Pancreas (tissue), 10 donors: ENCODE data around the gene CCT5. TPM values are rescaled to one million over a fixed set of nuclear protein-coding genes. Genes with fewer than 3 reads are reported as not detected.
"Not testable (repeated sequence)": the region's sequence is repeated elsewhere in the genome, so short reads cannot be mapped to it uniquely, and the experiment has no call there.

Source experiments
- ATAC-seq, 4 donors: fragments of 200-7000 bp; cut with Tn5 transposase; one replicate each; pipeline versions ENCODE4 v1.8.0 to v1.9.1; 2020; ENCODE audit warnings: mild to moderate bottlenecking in 4 of 4, moderate library complexity in 4 of 4
- DNase-seq, 6 donors: peaks; one replicate each; pipeline ENCODE4 v3.0.0-alpha.2; 2020
- FAIRE-seq: peaks from 2 replicates; lab custom pipeline; 2012; peaks lifted over from hg19 to GRCh38; lab: Jason Lieb, UNC
- H3K27ac ChIP-seq, 4 donors: fragments of 200-600 bp; sonication (generic); 1 replicate in 3 of 4; 2 replicates in 1 of 4; pipeline versions ENCODE4 v1.5.0 to v1.8.0; 2020
- H3K27me3 ChIP-seq, 4 donors: fragments of 200-600 bp; one replicate each; pipeline ENCODE4 v1.8.0; 2021
- H3K36me3 ChIP-seq, 3 donors: fragments of 200-600 bp; sonication (generic) in 1 of 3; one replicate each; pipeline versions ENCODE4 v1.5.0 to v1.8.0; 2020 to 2021
- H3K4me1 ChIP-seq, 3 donors: fragments of 200-600 bp; one replicate each; pipeline ENCODE4 v1.8.0; 2021
- H3K4me3 ChIP-seq, 4 donors: fragments of 200-600 bp; sonication (generic) in 2 of 4; one replicate each; pipeline versions ENCODE4 v1.5.0 to v1.8.0; 2020 to 2021
- H3K9me3 ChIP-seq, 4 donors: fragments of 200-600 bp; one replicate each; pipeline ENCODE4 v1.8.0; 2021
- CTCF ChIP-seq, 4 donors: fragments of 200-600 bp; sonication (generic) in 3 of 4; IDR thresholded peaks; one replicate each; pipeline versions ENCODE4 v1.5.0 to v1.8.0; 2021; ENCODE audit warnings: antibody characterized with exemption in 4 of 4
- WGBS, 2 donors: extraction: QIAGEN DNeasy Blood & Tissue Kit; methylation state at CpG; one replicate each; pipeline ENCODE4 v1.1.7; 2013; 5-methylcytosine and 5-hydroxymethylcytosine counted together
- intact Hi-C, 3 donors: fragments of 100-400 bp; cut with DNase I; formaldehyde crosslinking; loops; one replicate each; pipeline versions ENCODE4 v1.11.1 to v1.14.2; 2022
- polyA plus RNA-seq, 2 donors: library from polyadenylated mRNA; stranded (reverse); fragments of 200-250 nt; gene quantifications; one replicate each; pipeline ENCODE4 v1.2.3, GENCODE V29; 2013
- total RNA-seq, 6 donors: library from RNA; stranded (reverse); fragmentation: NEBNext Ultra II Directional in 4 of 6; extraction: Animal tissue kit (Norgen Biotek cat#: 25700) in 4 of 6; gene quantifications; one replicate each; pipeline versions ENCODE4 v1.2.1 to v1.2.4, GENCODE V29; 2021 to 2023
- donor health status: healthy with polysubstance abuse.
- donor health status: DM: no; HTN: no; CAD: no; lungs with moderate emphysema.
- donor health status: DM: no; HTN: no; CAD: no.
- donor health status: control.
- donor health status: control.
- donor health status: Bipolar disorder and iron deficiency.
- donor health status: DM: yes; HTN: yes; CAD: no.
- donor health status: DM: no; HTN: no; CAD: no.
- donor health status: DM: no; HTN: no; CAD: no.
- donor health status: DM: yes; HTN: yes; CAD: no.

CCT5 gene
- total and polyA plus RNA-seq, 8 donors = 33.7 to 75.6 (median 60.0) TPM

GRCh38 chr5:10272053-10272874, 22.2 kb downstream of the CCT5 start:
- 88 to 90% methylated on average over 9 of the region's 9 CpGs for WGBS, 2 donors
- no peaks in the 10 kb centered on the region for H3K9me3 ChIP-seq
- ATAC-seq (no peak), FAIRE-seq (no peak), DNase-seq (no peak)
- intact Hi-C loops = no loop called here
- no peaks in the 10 kb centered on the region for H3K27me3 ChIP-seq
- no peak overlapping the region for H3K27ac ChIP-seq
- no peak for TF ChIP-seq CTCF (IDR thresholded peaks at IDR 0.05)
- no peaks in the 10 kb centered on the region for H3K36me3 ChIP-seq
- no peaks in the 10 kb centered on the region for H3K4me1 ChIP-seq
- H3K4me3 ChIP-seq = no peak overlapping the region

DNA sequence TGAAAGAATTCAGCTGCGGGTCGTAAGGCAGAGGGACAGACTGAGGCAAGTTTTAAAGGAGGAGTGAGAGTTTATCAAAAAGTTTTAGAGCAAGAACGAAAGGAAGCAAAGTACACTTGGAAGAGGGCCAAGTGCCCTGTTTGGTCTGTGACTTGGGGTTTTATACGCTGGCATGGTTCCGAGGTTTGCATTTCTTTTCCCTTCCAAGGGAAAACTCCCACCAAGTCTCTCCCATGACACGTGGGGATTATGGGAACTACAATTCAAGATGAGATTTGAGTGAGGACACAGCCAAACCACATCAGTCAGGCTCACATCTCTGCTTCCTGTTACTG, 22.8 kb downstream of the CCT5 start:
- not testable (repeated sequence) for ATAC-seq

DNA sequence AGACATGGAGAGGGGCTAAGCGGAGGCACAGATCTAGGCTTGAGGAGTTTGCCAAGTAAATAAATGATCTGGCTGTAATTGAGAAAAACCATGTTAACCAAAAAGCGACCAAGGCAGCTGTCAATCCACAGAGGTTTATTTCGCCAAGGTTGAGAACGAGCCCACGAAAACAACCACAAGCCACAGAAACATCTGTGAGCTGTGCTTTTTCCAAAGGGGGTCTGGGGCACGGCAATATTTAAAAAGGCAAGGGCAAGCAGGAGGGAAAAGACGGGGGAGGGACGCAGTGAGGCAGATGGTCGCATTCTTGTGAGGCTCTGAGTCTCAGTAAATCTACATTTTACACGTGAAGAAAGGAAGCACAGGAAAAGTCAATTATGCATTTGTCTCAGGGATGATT, 25.4 kb downstream of the CCT5 start:
- 88 to 93% methylated on average over 10 of the region's 10 CpGs for WGBS, 2 donors
- H3K27me3 ChIP-seq = no peaks in the 10 kb centered on the region
- peaks cover 0 to 8% (median 0%) of the 10 kb centered on the region in 3 donors for H3K4me1 ChIP-seq
- H3K27ac ChIP-seq = no peak overlapping the region
- FAIRE-seq (no peak), DNase-seq (no peak), ATAC-seq (no peak)
- intact Hi-C loops = no loop called here
- TF ChIP-seq CTCF (IDR thresholded peaks at IDR 0.05) = no peak
- no peaks in the 10 kb centered on the region for H3K36me3 ChIP-seq
- no peaks in the 10 kb centered on the region for H3K9me3 ChIP-seq
- H3K4me3 ChIP-seq = no peak overlapping the region

More for the DNA sequence above, 22.8 kb downstream of the CCT5 start:
- H3K4me1 ChIP-seq, H3K27ac ChIP-seq, FAIRE-seq, H3K9me3 ChIP-seq, DNase-seq, H3K27me3 ChIP-seq, H3K4me3 ChIP-seq, intact Hi-C loops, H3K36me3 ChIP-seq: not testable (repeated sequence)
- WGBS, 2 donors = 37 to 51% methylated on average over 6 of the region's 6 CpGs

GRCh38 chr5:10275991-10276390, 25.9 kb downstream of the CCT5 start:
- Histone ChIP-seq H3K4me1 (peaks cover 0 to 8% (median 0%) of the 10 kb centered on the region in 3 donors), H3K27ac (no peak overlapping the region), H3K4me3 (no peak overlapping the region), H3K27me3 (no peaks in the 10 kb centered on the region), H3K9me3 (no peaks in the 10 kb centered on the region), H3K36me3 (no peaks in the 10 kb centered on the region)
- FAIRE-seq = no peak
- intact Hi-C loops = no loop called here
- WGBS, 2 donors = 92 to 97% methylated on average over 9 of the region's 9 CpGs
- DNase-seq = peak in 1 of 6 donors; percentile 6
- peak in 1 of 4 donors; percentile 38 for ATAC-seq
- no peak for TF ChIP-seq CTCF (IDR thresholded peaks at IDR 0.05)

DNA sequence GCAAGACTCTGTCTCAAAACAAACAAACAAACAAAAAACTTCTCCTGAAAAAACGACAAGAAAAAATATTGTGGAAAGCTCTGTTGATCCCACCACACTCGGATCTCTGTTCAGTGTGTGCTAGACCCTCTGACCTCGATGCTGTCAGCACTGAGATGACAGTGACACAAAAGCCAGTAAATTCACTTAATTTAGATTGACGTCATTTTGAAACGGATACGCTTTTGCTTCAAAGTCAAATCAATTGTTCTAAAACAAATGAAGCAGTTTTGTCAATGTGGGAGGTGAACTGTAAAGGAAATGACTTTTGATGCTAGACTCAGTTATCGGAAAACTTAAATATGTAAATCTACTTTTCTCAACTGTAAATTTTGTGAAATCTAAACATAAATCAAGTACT, 26.6 kb downstream of the CCT5 start:
- intact Hi-C loops = no loop called here
- no peak for TF ChIP-seq CTCF (IDR thresholded peaks at IDR 0.05)
- FAIRE-seq (no peak), ATAC-seq (no peak), DNase-seq (no peak)
- no peaks in the 10 kb centered on the region for H3K36me3 ChIP-seq
- no peaks in the 10 kb centered on the region for H3K9me3 ChIP-seq
- H3K27me3 ChIP-seq = no peaks in the 10 kb centered on the region
- H3K4me3 ChIP-seq = no peak overlapping the region
- 80 to 83% methylated on average over 7 of the region's 7 CpGs for WGBS, 2 donors
- H3K27ac ChIP-seq = no peak overlapping the region
- peaks cover 0 to 8% (median 0%) of the 10 kb centered on the region in 3 donors for H3K4me1 ChIP-seq
